Measurements from ENCODE around the gene ASIC2.

- TF ChIP-seq CTCF (IDR thresholded peaks at IDR 0.05) (no peak), POLR2A (IDR thresholded peaks at IDR 0.05) (no peak)
These were observed 183.6 kb downstream of the ASIC2 start for GRCh38 chr17:33109336-33110072.

Measured in vagina (tissue), 2 donors.